DND-41 (cell line): Measurements from ENCODE around the gene RBL1.

Source experiments
- EZH2 ChIP-seq: IDR thresholded peaks from 3 replicates; pipeline ENCODE4 v1.6.1; 2012; ENCODE audit warnings: borderline replicate concordance, low read depth, mild to moderate bottlenecking, moderate library complexity, low read length, inconsistent platforms; ENCODE audit not compliant: severe bottlenecking
- TF ChIP-seq, protein P1 (sequence below): IDR thresholded peaks from 2 replicates; pipeline ENCODE4 v1.5.1; 2012; ENCODE audit warnings: borderline replicate concordance, low read length, moderate library complexity, mild to moderate bottlenecking; ENCODE audit not compliant: poor library complexity, severe bottlenecking; ENCODE audit errors: extremely low read depth

- TF ChIP-seq EZH2 = no peak
- TF ChIP-seq, protein P1, sequence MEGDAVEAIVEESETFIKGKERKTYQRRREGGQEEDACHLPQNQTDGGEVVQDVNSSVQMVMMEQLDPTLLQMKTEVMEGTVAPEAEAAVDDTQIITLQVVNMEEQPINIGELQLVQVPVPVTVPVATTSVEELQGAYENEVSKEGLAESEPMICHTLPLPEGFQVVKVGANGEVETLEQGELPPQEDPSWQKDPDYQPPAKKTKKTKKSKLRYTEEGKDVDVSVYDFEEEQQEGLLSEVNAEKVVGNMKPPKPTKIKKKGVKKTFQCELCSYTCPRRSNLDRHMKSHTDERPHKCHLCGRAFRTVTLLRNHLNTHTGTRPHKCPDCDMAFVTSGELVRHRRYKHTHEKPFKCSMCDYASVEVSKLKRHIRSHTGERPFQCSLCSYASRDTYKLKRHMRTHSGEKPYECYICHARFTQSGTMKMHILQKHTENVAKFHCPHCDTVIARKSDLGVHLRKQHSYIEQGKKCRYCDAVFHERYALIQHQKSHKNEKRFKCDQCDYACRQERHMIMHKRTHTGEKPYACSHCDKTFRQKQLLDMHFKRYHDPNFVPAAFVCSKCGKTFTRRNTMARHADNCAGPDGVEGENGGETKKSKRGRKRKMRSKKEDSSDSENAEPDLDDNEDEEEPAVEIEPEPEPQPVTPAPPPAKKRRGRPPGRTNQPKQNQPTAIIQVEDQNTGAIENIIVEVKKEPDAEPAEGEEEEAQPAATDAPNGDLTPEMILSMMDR = no peak
Measured at GRCh38 chr20:36971103-36971502, 124.7 kb downstream of the RBL1 start.
